HuH-7 (cell line): Measurements from ENCODE around the gene TMEM106B.

Experiments used
- DNase-seq: peaks from one replicate; pipeline ENCODE4 v3.0.0; 2011; ENCODE audit warnings: low spot score

Gene TMEM106B

GRCh38 chr7:12228024-12228423 lies 16.9 kb downstream of the TMEM106B start:
- DNase-seq: no peak

DNA sequence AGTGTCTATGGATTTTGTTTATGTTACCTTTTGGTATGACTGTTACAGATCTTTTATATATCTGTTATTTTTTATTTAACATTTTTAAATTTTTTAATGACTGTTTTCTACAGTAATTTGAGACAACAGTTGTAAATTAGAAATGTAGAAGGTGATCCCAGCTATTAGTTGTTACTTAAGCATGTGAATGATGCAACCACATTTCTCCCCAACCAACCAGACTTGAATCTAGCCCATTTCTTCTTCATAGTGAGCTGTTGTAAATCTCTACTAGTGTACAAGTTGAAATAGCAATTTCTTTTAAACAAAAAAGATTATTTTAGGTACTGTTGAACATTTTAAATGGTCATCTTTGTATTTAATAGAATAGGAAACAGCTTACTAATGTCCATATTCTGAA lies 18.0 kb downstream of the TMEM106B start:
- DNase-seq: no peak

DNA sequence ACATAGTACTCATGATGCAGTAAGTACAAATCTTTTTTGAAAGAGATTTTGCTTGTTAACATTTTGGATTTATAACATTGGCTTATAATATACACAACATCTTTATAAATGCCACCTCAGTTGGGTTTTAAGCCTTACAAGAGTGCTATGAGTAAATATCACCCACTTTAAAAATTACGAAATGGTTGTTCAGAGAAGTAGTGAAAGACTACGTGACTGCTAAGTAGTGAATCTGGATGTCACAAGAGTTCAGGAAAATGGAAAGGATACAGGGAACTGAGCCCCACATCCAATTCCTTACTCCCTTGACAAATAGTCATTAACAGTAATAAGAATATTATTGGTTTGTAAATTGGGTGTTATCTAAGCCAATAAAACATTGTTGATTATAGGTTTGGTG lies 20.0 kb downstream of the TMEM106B start:
- DNase-seq: no peak

GRCh38 chr7:12233175-12233574 lies 22.1 kb downstream of the TMEM106B start:
- no peak for DNase-seq

GRCh38 chr7:12234334-12234865 lies 23.3 kb downstream of the TMEM106B start:
- DNase-seq: no peak

DNA sequence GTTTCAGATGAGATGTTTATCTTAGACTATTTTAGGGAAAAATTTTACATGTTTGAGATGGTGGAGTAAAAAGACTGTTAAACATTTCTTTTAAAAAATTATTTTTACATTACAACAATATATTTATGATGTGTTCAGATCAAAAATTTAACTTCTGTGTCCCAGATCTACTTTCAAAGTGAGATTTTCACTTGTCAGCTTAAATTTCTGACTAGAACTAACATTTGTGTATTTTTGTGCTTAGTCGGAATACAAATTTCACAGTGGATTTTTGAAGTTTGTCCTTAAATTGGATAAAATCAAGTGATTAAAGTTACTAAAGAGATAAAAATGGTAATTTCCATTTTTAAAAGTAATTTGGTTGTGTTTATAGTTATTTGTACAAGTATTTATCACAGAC lies 24.9 kb downstream of the TMEM106B start:
- no peak for DNase-seq

- DNase-seq: no peak
These were observed 25.9 kb downstream of the TMEM106B start for GRCh38 chr7:12237007-12237406.

DNA sequence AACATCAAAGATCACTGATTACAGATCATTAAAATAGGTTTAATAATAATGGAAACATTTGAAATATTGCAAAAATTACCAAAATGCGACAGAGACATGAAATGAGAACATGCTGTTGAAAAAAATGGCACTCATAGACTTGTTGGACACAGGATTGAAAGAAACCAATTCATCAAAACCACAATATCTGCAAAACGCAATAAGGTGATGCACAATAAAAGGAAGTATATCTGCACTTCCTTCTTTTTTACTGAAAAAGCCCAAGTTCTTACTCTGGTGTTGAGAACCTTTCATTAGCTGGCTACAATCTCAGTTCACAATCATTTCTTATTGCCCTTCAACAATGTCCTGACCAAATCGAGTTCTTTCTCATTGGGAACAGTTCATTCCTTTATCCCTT lies 28.7 kb downstream of the TMEM106B start:
- no peak for DNase-seq

- peak; percentile 32 for DNase-seq
These were observed 33.0 kb downstream of the TMEM106B start for GRCh38 chr7:12244129-12244528.

DNA sequence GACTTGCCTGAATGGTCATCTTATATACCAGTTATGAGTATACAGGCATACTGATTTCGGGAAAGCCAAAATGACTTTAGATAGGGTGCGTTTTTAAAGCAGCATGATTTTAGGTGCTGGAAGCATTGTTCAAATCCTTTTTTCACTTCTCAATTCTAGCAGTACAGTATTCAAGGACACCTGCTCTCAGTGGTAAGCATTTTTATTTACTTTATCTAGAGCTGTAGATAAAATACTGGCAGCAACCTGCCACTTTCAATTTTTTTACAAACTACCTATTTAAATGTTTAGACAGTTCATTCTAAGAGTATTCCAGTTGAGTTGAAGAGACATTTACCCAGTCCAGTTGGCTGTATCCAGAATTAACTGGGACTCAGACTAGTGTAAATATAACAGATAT lies 33.6 kb downstream of the TMEM106B start:
- no peak for DNase-seq

- DNase-seq: no peak
These were observed 38.6 kb downstream of the TMEM106B start for GRCh38 chr7:12249706-12250105.

GRCh38 chr7:12250232-12250631 lies 39.1 kb downstream of the TMEM106B start:
- no peak for DNase-seq

- DNase-seq: no peak
These were observed 45.0 kb downstream of the TMEM106B start for GRCh38 chr7:12256090-12256489.

DNA sequence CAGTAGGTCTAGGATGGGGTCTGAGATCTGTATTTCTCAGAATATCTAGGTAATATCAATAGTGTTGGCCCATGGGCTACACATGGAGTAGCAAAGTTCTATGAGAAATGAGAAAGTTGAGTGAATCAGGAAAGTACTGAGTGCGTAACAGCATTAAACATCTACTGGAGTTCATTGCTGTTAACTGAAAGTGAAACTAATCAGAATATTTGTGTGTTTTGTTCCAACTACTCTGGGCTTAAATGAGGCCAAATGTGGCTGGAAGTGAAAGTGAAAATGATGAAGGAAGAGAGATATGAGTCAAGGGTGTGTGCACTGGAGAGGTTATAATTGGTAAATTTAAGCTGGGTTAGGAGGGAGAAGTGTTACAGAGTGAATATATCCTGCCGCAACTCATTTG lies 46.5 kb downstream of the TMEM106B start:
- DNase-seq: no peak

GRCh38 chr7:12258074-12258473 lies 47.0 kb downstream of the TMEM106B start:
- no peak for DNase-seq

DNA sequence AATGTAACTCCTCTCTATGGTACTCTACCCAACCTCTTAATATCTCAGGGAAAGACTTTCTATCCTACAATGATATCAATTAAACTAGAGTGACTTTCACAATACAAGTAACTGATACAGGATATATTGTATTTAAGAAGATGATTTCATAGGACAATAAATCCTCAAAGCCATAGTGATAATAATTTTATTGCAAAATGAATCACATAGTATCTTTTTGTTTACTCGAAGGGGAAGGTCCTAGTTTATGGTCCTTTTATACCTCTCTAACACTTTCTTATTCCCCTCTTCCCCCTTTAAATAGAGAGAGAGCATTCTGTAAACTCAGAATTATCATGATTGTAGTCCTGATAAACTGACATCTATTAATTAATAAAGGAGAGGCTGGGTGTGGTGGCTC lies 56.4 kb downstream of the TMEM106B start:
- no peak for DNase-seq

- no peak for DNase-seq
These were observed 58.2 kb downstream of the TMEM106B start for GRCh38 chr7:12269100-12269895.

DNA sequence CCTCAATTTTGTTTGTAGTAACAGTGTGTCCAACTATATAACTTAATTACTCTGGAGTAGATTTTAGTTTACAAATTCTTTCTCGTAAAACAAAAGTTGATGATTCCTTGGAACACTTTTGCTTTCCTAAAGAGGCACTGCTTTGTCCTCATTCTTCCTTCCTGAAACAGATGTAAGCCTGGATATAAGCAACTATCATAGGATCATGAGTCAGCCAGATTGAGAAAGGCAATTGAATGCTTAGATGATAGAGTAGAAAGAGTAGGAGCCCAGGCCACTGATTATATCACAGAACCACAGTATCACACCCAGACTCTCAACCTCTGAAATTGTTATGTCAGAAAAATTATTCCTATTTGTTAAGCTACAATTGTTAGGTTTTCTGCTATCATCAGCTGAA lies 69.9 kb downstream of the TMEM106B start:
- DNase-seq: no peak

DNA sequence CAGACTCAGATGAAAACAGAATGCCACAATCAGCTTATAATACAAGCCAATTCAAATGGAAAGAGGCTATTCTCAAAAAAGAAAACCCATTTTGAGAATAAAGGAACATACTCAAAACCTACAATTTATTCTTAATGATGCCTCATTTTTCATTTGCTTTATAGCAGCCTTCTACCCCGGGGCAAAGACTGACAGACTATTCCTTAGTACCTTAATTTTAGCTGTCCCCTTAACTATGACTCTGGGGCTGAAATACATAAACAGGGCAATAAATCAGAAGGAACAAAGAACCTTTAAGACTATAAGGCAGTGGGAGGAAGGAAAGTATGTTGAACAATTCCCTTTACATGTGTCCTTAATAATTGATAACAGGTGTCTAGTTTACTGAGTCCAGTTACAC lies 76.8 kb downstream of the TMEM106B start:
- no peak for DNase-seq

- DNase-seq: no peak
These were observed 78.9 kb downstream of the TMEM106B start for GRCh38 chr7:12289996-12290395.

GRCh38 chr7:12290761-12291160 lies 79.7 kb downstream of the TMEM106B start:
- no peak for DNase-seq

- DNase-seq: no peak
These were observed 80.8 kb downstream of the TMEM106B start for GRCh38 chr7:12291870-12292269.
